Type B pancreatic cell (in vitro differentiated cells): Measurements from ENCODE around the gene CEMIP. TPM values are rescaled to one million over a fixed set of nuclear protein-coding genes. Genes with fewer than 3 reads are reported as not detected.

Experiments used
- DNase-seq: peaks from one replicate; pipeline ENCODE4 v3.0.0; 2021; ENCODE audit warnings: mixed read lengths; ENCODE audit not compliant: unreplicated experiment; ENCODE audit errors: extremely low spot score
- H3K27ac Mint-ChIP-seq: 2 replicates; pipeline ENCODE4 v1.8.0; 2021; ENCODE audit warnings: mild to moderate bottlenecking, mixed read lengths
- H3K27me3 Mint-ChIP-seq: 2 replicates; pipeline ENCODE4 v1.8.0; 2021; ENCODE audit warnings: mixed read lengths
- H3K36me3 Mint-ChIP-seq: 2 replicates; pipeline ENCODE4 v1.8.0; 2021; ENCODE audit warnings: mixed read lengths
- H3K4me1 Mint-ChIP-seq: one replicate; pipeline ENCODE4 v1.8.0; 2021; ENCODE audit warnings: mixed read lengths; ENCODE audit not compliant: unreplicated experiment
- H3K4me3 Mint-ChIP-seq: 2 replicates; pipeline ENCODE4 v1.8.0; 2021; ENCODE audit warnings: mild to moderate bottlenecking, mixed read lengths
- H3K9me3 Mint-ChIP-seq: 2 replicates; pipeline ENCODE4 v1.8.0; 2021; ENCODE audit warnings: mixed read lengths
- CTCF ChIP-seq: fragments of 200-600 bp; sonication (generic); conservative IDR thresholded peaks from 2 replicates; pipeline ENCODE4 v1.5.0; 2021; ENCODE audit warnings: antibody characterized with exemption, mild to moderate bottlenecking
- total RNA-seq: library from RNA; stranded (reverse); gene quantifications from 2 replicates; pipeline ENCODE4 v1.2.1, GENCODE V29; 2021; ENCODE audit warnings: low replicate concordance

The CEMIP gene
- total RNA-seq, 1 donor from 2014 or later: 16.4 TPM

DNA sequence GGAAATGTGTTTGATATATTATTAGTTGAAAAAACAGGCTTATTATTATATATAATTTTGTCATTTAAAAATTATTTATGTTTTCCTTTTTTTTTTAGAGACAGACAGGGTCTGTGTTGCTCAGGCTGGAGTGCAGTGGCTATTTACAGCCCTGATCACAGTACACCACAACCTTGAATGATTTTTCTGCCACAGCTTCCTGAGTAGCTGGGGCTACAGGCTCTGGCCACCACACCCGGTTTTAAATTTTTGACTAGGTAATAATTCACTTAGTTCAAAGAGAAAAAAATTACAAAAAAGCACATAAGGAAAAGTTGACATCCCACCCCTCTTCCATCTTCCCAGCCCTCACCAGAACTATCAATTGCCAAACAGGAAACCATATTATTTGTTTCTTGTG is 4.7 kb upstream of the CEMIP start:
- Mint-ChIP-seq H3K36me3 (no peaks in the 10 kb centered on the region), H3K4me3 (no peak overlapping the region)
- DNase-seq: no peak

DNA sequence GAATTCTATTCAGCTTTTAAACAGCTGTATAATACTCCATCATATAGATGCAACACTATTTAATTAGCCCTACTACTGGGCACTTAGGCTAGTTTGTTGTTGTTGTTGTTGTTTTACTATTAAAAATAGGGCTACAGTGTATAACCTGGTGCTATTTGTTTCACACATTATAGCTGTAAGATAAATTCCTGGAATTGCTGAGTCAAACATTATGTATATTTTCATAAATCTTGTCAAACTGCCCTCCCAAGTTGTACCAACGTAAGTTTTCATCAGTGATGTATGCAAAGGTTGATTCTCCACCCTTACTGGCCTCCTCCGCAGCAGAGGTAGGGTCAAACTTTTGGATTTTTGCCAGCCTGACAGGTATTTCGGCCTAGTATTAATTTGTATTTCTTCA is 3.8 kb upstream of the CEMIP start:
- Mint-ChIP-seq H3K27me3 (peaks cover 14% of the 10 kb centered on the region), H3K9me3 (no peaks in the 10 kb centered on the region), H3K4me1 (peaks cover 24% of the 10 kb centered on the region), H3K4me3 (no peak overlapping the region), H3K36me3 (no peaks in the 10 kb centered on the region), H3K27ac (no peak overlapping the region)
- TF ChIP-seq CTCF: no peak
- no peak for DNase-seq

More for the DNA sequence above, 4.7 kb upstream of the CEMIP start:
- no peaks in the 10 kb centered on the region for H3K9me3 Mint-ChIP-seq
- H3K4me1 Mint-ChIP-seq: peaks cover 22% of the 10 kb centered on the region
- no peak for TF ChIP-seq CTCF
- H3K27ac Mint-ChIP-seq: no peak overlapping the region
- peaks cover 5% of the 10 kb centered on the region for H3K27me3 Mint-ChIP-seq

DNA sequence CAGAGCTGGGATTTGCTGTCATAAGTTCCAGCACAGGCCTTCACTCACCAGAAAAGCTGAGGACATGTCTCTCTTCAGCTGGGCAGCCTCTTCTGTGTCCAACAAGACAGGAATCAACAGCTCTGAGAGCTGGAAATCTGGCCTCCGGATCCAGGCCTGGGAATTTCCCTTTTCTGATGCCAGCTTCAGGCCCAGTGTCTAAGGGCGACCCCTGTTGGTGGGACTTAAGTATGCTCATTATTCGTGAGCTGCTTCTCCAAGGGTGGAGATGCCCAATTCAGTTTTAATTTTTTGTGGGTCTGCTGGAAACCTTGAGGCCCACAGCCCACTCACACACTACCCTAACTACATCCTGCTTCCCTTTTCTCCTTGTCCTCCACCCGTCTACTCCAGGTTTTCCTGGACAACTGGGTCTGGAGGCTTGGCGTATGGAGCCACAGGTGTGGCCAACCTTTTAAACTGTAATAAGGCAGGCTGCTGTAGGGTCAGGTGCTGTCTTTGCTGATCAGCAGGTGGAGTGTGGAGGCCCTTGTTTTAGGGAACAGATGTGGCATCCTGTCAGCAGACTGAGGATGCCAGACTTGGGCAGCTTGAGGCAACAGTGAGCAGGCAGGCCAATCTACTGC is 2.6 kb upstream of the CEMIP start:
- peaks cover 20% of the 10 kb centered on the region for H3K4me1 Mint-ChIP-seq
- no peaks in the 10 kb centered on the region for H3K9me3 Mint-ChIP-seq
- TF ChIP-seq CTCF: peak; percentile 91
- H3K4me3 Mint-ChIP-seq: no peak overlapping the region
- H3K27ac Mint-ChIP-seq: peak overlapping the region; percentile 86
- no peak for DNase-seq
- peaks cover 26% of the 10 kb centered on the region for H3K27me3 Mint-ChIP-seq
- no peaks in the 10 kb centered on the region for H3K36me3 Mint-ChIP-seq

- Mint-ChIP-seq H3K9me3 (no peaks in the 10 kb centered on the region), H3K36me3 (no peaks in the 10 kb centered on the region), H3K27me3 (peaks cover 32% of the 10 kb centered on the region), H3K4me1 (peaks cover 20% of the 10 kb centered on the region), H3K27ac (peak overlapping the region; percentile 86), H3K4me3 (peak overlapping the region; percentile 72)
- no peak for DNase-seq
- TF ChIP-seq CTCF: no peak
These were observed 2.0 kb upstream of the CEMIP start for GRCh38 chr15:80777137-80777536.

DNA sequence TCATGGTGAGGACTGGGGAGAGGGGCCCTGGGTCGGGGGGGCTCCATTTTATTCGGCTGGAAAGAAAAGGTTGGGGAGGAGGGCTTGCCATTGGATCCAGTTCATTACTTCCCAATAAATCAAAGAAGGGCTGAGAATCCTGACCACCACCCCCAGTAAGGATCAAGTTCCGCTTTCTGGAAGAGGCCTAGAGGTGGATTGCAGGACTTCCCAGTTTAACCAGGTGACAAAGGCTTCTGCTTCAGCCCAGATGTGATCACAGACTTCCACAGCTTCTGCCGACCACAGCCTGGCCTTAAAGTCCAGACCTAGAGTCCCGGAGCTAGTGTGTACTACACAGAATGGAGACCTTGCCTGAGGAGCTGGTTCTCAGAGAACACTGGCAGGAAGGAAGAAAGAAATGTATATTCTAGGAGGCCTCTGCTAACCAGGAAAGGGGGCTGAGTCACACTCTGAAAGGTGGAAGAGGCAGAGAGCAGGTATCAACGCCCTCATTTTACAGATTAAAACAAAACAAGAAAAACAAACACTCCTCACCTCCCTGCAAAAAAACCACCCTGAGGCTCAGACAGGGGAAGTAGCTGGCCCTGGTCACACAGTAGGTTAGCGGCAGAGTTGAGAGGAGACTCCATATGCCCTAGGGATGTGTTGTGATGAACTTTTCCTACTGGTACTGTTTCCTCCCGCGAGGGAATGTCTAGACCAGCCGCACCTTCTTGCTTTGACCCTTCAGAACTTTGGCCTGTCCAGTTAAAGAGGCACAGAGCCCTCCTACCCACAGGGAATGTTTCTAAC is 1.1 kb upstream of the CEMIP start:
- Mint-ChIP-seq H3K9me3 (no peaks in the 10 kb centered on the region), H3K36me3 (no peaks in the 10 kb centered on the region), H3K27ac (peak overlapping the region; percentile 86), H3K27me3 (peaks cover 39% of the 10 kb centered on the region), H3K4me3 (peak overlapping the region; percentile 72), H3K4me1 (peaks cover 18% of the 10 kb centered on the region)
- no peak for DNase-seq
- no peak for TF ChIP-seq CTCF
